Measurements from ENCODE around the gene CST11.

The CST11 gene

DNA sequence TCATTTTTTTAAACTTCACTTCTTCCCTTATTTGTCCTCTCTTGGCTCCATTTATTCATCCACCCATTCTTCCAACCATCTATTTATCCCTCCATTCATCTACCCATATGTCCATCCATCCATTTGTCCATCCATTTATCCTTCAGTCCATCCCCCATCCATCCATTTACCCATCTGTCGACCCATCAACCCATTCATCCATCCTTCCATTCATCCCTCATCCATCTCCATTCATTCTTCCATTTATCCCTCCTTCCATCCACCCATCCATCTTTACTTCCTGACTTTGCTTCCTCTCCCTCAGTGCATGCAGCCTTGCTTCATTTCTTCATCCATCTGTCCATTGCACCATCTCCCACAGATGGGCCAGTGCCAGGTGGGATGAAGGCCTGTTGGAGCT lies 1.8 kb downstream of the CST11 start:
- CTCF ChIA-PET = interaction anchor here (1.0 kb wide), 1 partner anchor 9 kb away, joined by 5 read pairs; no protein-coding TSS in a partner anchor
- Histone ChIP-seq H3K9me3 (ENCODE audit: control insufficient read depth, insufficient read depth, low read depth, low read length) (no peaks in the 10 kb centered on the region), H3K4me3 (ENCODE audit: low read depth, low read length) (no peak overlapping the region), H3K4me1 (ENCODE audit: control insufficient read depth, insufficient read depth, low read length) (no peaks in the 10 kb centered on the region), H3K27ac (ENCODE audit: extremely low read depth, low read depth, low read length) (no peak overlapping the region), H3K36me3 (ENCODE audit: control insufficient read depth in 2 of 2, insufficient read depth in 1 of 2, low read length in 2 of 2) (no peaks in the 10 kb centered on the region)
- POLR2A ChIA-PET = no interaction called here
- no peak for TF ChIP-seq ZNF624 (tag by site-specific recombination; IDR thresholded peaks at IDR 0.05)
- TF ChIP-seq ZNF623 (tag by site-specific recombination; IDR thresholded peaks at IDR 0.05) = no peak
- peak; percentile 82 for TF ChIP-seq ZNF366 (tag by site-specific recombination; conservative IDR thresholded peaks at IDR 0.05)
- TF ChIP-seq, protein P1, sequence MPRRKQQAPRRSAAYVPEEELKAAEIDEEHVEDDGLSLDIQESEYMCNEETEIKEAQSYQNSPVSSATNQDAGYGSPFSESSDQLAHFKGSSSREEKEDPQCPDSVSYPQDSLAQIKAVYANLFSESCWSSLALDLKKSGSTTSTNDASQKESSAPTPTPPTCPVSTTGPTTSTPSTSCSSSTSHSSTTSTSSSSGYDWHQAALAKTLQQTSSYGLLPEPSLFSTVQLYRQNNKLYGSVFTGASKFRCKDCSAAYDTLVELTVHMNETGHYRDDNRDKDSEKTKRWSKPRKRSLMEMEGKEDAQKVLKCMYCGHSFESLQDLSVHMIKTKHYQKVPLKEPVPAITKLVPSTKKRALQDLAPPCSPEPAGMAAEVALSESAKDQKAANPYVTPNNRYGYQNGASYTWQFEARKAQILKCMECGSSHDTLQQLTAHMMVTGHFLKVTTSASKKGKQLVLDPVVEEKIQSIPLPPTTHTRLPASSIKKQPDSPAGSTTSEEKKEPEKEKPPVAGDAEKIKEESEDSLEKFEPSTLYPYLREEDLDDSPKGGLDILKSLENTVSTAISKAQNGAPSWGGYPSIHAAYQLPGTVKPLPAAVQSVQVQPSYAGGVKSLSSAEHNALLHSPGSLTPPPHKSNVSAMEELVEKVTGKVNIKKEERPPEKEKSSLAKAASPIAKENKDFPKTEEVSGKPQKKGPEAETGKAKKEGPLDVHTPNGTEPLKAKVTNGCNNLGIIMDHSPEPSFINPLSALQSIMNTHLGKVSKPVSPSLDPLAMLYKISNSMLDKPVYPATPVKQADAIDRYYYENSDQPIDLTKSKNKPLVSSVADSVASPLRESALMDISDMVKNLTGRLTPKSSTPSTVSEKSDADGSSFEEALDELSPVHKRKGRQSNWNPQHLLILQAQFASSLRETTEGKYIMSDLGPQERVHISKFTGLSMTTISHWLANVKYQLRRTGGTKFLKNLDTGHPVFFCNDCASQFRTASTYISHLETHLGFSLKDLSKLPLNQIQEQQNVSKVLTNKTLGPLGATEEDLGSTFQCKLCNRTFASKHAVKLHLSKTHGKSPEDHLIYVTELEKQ (tag by site-specific recombination; IDR thresholded peaks at IDR 0.05; ENCODE audit: borderline replicate concordance) = no peak

DNA sequence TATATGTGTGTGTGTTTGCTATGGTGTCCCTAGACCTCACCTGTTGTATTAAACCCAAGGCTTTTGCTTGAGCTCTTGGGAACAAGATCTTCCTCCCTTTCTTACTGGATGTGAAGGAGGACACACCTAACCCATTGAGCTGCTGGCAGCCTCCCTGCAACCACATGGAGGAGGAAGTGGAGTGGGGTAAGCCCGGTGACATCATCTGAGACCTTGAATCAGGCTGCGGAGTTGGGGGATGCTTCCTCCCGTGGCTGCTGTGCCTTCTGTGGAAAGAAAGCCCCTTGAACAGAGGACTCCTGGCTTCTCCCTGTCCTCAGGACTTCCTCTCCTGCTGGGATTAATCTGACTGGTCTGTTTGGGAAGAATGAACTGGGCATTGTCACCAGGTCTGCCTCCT lies 3.3 kb downstream of the CST11 start:
- Histone ChIP-seq H3K4me3 (ENCODE audit: low read depth, low read length) (no peak overlapping the region), H3K9me3 (ENCODE audit: control insufficient read depth, insufficient read depth, low read depth, low read length) (no peaks in the 10 kb centered on the region), H3K4me1 (ENCODE audit: control insufficient read depth, insufficient read depth, low read length) (no peaks in the 10 kb centered on the region), H3K27ac (ENCODE audit: extremely low read depth, low read depth, low read length) (no peak overlapping the region), H3K36me3 (ENCODE audit: control insufficient read depth in 2 of 2, insufficient read depth in 1 of 2, low read length in 2 of 2) (no peaks in the 10 kb centered on the region)
- ChIA-PET POLR2A (no interaction called here), CTCF (interaction anchor here (1.0 to 1.1 kb wide), 2 partner anchors 8 to 157 kb away, joined by 3 to 4 read pairs; no protein-coding TSS in a partner anchor)
- TF ChIP-seq ZNF2 (tag by site-specific recombination; IDR thresholded peaks at IDR 0.05) = no peak
- no peak for TF ChIP-seq ZNF558 (tag by site-specific recombination; IDR thresholded peaks at IDR 0.05)
- TF ChIP-seq, protein P2, sequence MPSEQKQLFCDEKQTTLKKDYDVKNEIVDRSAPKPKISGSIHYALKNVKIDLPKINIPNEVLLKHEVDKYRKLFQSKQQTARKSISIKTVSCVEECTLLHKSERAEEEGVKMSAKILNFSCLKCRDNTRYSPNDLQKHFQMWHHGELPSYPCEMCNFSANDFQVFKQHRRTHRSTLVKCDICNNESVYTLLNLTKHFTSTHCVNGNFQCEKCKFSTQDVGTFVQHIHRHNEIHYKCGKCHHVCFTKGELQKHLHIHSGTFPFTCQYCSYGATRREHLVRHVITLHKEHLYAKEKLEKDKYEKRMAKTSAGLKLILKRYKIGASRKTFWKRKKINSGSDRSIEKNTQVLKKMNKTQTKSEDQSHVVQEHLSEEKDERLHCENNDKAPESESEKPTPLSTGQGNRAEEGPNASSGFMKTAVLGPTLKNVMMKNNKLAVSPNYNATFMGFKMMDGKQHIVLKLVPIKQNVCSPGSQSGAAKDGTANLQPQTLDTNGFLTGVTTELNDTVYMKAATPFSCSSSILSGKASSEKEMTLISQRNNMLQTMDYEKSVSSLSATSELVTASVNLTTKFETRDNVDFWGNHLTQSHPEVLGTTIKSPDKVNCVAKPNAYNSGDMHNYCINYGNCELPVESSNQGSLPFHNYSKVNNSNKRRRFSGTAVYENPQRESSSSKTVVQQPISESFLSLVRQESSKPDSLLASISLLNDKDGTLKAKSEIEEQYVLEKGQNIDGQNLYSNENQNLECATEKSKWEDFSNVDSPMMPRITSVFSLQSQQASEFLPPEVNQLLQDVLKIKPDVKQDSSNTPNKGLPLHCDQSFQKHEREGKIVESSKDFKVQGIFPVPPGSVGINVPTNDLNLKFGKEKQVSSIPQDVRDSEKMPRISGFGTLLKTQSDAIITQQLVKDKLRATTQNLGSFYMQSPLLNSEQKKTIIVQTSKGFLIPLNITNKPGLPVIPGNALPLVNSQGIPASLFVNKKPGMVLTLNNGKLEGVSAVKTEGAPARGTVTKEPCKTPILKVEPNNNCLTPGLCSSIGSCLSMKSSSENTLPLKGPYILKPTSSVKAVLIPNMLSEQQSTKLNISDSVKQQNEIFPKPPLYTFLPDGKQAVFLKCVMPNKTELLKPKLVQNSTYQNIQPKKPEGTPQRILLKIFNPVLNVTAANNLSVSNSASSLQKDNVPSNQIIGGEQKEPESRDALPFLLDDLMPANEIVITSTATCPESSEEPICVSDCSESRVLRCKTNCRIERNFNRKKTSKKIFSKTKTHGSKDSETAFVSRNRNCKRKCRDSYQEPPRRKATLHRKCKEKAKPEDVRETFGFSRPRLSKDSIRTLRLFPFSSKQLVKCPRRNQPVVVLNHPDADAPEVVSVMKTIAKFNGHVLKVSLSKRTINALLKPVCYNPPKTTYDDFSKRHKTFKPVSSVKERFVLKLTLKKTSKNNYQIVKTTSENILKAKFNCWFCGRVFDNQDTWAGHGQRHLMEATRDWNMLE (tag by site-specific recombination; conservative IDR thresholded peaks at IDR 0.05; ENCODE audit: low read depth) = no peak

DNA sequence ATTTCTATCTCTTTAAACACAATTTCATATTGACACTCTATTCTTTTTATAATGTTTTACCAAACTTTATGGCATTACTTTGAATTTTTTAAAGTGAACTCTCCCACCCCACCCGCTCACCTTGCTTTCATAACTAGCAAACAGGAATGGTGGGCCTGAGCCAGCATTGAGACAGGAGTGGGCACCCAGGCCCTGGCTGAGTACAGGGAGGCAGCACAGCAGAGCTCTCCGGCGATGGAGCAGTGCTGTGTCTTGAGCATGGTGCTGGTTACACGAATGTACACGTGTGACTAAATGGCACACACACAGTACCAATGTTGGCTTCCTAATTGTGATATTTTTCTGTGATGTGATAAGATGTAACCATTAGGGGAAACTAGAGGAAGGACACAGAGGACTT lies 4.5 kb downstream of the CST11 start:
- H3K9me3 ChIP-seq (ENCODE audit: control insufficient read depth, insufficient read depth, low read depth, low read length) = no peaks in the 10 kb centered on the region
- TF ChIP-seq ZNF302 (tag by site-specific recombination; IDR thresholded peaks at IDR 0.05; ENCODE audit: low read depth) = no peak
- TF ChIP-seq, protein P3, sequence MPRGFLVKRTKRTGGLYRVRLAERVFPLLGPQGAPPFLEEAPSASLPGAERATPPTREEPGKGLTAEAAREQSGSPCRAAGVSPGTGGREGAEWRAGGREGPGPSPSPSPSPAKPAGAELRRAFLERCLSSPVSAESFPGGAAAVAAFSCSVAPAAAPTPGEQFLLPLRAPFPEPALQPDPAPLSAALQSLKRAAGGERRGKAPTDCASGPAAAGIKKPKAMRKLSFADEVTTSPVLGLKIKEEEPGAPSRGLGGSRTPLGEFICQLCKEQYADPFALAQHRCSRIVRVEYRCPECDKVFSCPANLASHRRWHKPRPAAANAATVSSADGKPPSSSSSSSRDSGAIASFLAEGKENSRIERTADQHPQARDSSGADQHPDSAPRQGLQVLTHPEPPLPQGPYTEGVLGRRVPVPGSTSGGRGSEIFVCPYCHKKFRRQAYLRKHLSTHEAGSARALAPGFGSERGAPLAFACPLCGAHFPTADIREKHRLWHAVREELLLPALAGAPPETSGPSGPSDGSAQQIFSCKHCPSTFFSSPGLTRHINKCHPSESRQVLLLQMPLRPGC (tag by site-specific recombination; IDR thresholded peaks at IDR 0.05) = no peak
- TF ChIP-seq ZNF530 (tag by site-specific recombination; IDR thresholded peaks at IDR 0.05; ENCODE audit: low read depth) = no peak
- TF ChIP-seq ZNF239 (tag by site-specific recombination; IDR thresholded peaks at IDR 0.05) = no peak
- TF ChIP-seq, protein P4, sequence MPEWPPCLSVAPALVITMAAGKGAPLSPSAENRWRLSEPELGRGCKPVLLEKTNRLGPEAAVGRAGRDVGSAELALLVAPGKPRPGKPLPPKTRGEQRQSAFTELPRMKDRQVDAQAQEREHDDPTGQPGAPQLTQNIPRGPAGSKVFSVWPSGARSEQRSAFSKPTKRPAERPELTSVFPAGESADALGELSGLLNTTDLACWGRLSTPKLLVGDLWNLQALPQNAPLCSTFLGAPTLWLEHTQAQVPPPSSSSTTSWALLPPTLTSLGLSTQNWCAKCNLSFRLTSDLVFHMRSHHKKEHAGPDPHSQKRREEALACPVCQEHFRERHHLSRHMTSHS (tag by site-specific recombination; IDR thresholded peaks at IDR 0.05) = no peak
- no peak for TF ChIP-seq BCL11B (tag by site-specific recombination; IDR thresholded peaks at IDR 0.05; ENCODE audit: low read depth)
- TF ChIP-seq ZNF843 (tag by site-specific recombination; IDR thresholded peaks at IDR 0.05) = no peak
- no peak for TF ChIP-seq ZNF404 (tag by site-specific recombination; IDR thresholded peaks at IDR 0.05)
- no peak for TF ChIP-seq ZNF654 (tag by site-specific recombination; IDR thresholded peaks at IDR 0.05; ENCODE audit: low read depth)
- TF ChIP-seq ZNF776 (tag by site-specific recombination; IDR thresholded peaks at IDR 0.05; ENCODE audit: borderline replicate concordance) = no peak
- TF ChIP-seq, protein P5, sequence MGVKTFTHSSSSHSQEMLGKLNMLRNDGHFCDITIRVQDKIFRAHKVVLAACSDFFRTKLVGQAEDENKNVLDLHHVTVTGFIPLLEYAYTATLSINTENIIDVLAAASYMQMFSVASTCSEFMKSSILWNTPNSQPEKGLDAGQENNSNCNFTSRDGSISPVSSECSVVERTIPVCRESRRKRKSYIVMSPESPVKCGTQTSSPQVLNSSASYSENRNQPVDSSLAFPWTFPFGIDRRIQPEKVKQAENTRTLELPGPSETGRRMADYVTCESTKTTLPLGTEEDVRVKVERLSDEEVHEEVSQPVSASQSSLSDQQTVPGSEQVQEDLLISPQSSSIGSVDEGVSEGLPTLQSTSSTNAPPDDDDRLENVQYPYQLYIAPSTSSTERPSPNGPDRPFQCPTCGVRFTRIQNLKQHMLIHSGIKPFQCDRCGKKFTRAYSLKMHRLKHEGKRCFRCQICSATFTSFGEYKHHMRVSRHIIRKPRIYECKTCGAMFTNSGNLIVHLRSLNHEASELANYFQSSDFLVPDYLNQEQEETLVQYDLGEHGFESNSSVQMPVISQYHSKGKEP (tag by site-specific recombination; IDR thresholded peaks at IDR 0.05) = no peak
- no peak overlapping the region for H3K4me3 ChIP-seq (ENCODE audit: low read depth, low read length)
- no peaks in the 10 kb centered on the region for H3K4me1 ChIP-seq (ENCODE audit: control insufficient read depth, insufficient read depth, low read length)
- no peaks in the 10 kb centered on the region for H3K36me3 ChIP-seq (ENCODE audit: control insufficient read depth in 2 of 2, insufficient read depth in 1 of 2, low read length in 2 of 2)
- POLR2A ChIA-PET = no interaction called here
- CTCF ChIA-PET = interaction anchor here (1.4 to 2.5 kb wide), 3 partner anchors 20 to 161 kb away, joined by 4 to 13 read pairs (median 7); no protein-coding TSS in a partner anchor
- no peak overlapping the region for H3K27ac ChIP-seq (ENCODE audit: extremely low read depth, low read depth, low read length)

All from HEK293 (cell line).